NCI-H146 (cell line): ENCODE results near the gene PROK1.
A peak's percentile ranks its signal among the peaks of the same experiment; 100 is the strongest.
"Not testable (repeated sequence)": the region's sequence is repeated elsewhere in the genome, so short reads cannot be mapped to it uniquely, and the experiment has no call there.

Experiments used
- DNase-seq: peaks from one replicate; lab custom pipeline; 2025; lab: John Stamatoyannopoulos, UW

The PROK1 gene

DNA sequence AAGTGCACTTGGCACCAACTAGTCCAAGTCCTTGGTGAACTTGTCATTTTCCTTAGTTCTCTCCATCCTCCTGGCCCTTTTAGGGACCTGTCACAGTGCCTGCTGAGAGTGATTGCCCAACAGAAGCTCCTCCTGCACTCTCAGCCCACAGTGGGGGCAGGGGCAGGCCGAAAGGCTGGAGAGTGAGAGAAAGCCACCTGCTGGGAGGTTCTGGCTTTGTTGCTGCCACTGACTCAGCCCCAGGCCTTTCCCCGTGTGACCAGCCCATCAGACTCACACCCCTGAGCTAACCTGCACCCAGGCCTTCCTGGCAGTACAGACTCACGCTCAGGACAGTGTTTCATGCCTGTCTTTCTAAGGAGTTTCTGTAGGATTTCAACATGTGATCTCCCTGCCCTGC is 17.1 kb upstream of the PROK1 start:
- peak; percentile 46 for DNase-seq

DNA sequence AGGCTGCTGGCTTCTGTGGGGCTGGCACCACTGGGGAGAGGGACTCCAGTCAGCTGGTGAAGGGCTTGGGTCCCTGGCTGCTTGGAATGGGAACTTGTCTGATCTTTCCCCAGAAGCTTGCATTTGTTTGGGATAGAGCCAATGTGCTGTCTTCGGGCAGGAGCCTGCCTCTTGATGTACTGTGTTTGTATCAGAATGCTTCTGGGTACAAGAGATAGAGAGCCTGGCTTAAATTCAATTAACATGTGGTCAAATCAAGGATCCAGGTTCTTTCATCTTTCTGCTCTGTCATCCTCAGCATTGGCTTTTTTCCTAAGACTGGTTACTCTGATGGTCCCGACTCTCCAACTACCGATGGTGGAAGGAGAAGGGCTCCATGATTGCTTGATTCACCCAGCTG is 16.0 kb upstream of the PROK1 start:
- DNase-seq = no peak

DNA sequence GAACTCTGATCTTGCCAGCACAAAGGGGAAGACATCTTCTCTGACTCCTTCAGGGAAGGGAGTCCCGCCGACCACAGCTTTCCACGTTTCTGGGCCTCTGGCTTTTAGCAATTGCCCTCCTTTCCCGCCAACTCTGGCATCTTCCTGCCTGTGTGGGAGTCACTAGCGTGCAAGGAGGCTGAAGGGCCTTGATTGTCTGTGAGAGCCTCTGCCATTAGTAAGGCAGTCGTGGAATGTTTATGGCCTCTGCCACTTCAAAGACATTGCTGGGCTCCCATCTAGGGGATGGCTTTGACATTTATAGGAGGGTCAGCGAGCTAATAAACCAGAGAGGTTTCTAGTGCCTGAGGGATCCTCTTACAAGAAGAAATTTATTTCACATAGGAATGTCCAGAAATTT is 14.3 kb upstream of the PROK1 start:
- no peak for DNase-seq

DNA sequence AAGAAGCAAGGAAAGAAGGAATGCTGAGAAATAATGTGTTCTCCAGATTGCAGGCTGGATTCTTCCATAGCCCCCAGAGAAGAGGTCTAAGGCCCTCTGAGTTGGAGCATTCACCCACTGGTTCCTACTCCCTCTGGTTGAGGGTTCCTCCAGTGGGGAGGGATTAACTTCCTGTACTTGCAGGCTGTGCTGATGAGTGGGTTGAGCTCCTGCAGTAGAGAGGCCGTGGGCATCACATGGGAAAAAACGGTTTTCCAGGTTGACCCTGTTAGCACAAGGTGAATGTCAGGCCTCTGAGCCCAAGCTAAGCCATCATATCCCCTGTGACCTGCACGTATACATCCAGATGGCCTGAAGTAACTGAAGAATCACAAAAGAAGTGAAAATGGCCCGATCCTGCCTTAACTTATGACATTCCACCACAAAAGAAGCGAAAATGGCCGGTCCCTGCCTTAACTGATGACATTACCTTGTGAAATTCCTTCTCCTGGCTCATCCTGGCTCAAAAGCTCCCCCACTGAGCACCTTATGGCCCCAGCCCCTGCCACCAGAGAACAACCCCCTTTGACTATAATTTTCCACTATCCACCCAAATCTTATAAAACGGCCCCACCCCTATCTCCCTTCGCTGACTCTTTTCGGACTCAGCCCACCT is 13.2 kb upstream of the PROK1 start:
- not testable (repeated sequence) for DNase-seq

DNA sequence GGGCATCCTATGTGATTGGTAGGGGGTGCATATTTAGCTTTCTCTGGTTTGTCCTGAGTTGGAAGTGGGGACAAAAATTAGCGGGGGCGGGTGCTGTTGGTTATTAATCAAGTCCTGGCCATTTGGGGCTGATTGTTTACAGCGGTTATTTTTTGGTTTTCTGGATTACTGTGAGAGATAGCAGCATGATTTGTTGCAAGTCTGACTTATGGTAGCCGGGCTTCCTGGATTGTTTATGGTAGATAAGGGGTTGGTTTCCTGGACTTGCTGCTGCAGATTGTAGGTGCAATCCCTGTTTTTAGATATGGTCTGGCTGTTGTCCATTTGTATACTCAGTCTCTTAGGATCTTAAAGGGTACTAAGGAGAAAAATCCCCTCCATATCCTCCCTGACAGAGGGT is 12.1 kb upstream of the PROK1 start:
- DNase-seq = no peak

DNA sequence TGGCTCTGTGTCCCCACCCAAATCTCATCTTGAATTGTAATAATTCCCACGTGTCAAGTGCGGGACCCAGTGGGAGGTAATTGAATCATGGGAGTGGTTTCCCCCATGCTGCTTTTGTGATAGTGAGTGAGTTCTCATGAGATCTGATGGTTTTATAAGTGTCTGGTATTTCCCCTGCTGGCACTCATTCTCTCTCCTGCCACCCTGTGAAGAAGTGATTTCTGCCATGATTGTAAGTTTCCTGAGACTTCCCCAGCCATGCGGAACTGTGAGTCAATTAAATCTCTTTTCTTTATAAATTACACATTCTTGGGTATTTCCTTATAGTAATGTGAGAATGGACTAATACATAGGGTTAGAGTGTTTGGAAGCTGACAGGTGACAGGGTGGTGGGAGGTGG is 11.1 kb upstream of the PROK1 start:
- DNase-seq = not testable (repeated sequence)

DNA sequence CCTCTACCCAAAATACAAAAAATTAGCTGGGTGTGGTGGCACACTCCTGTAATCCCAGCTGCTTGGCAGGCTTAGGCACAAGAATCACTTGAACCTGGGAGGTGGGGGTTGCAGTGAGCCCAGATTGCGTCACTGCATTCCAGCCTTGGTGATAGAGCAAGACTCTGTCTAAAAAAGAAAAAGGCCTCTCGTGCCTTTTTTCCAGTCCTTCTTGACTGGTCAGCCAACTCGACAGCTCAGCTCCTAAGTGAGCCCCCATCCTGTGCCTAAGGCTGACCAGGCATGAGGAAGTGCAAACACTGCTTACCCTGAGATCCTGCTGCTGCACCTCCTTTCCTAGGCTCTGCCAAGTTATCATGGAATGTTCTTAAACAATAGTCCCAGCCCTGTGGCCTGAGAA is 10.1 kb upstream of the PROK1 start:
- no peak for DNase-seq

DNA sequence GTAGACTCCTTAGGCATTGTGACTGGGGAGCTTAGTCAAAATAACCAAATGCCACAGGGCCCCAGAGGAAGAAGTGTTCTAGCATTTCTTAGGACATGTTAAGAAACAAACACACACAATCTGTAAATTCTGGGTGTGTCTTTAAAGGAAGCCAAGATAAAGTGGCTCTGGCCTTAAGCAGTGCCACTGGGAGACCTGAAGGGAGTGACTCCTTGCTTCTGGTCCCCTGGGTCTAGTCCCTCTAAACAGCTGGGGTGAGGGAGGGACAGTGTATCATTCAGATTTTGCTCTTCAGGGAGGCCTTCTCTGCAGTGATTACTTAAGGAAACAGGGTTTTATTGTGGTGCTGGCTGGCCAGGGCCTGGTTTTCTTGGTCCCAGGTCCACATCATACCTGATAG is 9.1 kb upstream of the PROK1 start:
- DNase-seq = no peak

DNA sequence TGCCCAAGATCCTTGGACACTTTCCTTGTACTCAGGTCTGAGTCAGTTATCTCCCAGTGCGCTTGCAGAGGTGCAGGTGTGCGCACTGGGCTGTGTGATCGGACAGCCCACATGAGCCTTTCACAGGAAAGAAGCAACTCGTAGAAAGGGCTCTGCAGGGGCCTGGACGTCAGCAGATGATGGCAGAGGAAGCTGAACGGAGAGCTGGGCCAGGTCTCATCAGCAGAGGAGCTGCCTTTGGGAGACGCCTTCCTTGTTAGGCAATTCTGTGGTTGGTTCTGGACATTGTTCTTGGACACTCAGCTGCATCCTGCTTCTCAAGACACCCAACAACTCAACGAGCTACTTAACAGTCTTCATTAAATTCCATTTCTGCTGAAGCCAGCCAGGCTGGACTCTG is 7.5 kb upstream of the PROK1 start:
- no peak for DNase-seq

DNA sequence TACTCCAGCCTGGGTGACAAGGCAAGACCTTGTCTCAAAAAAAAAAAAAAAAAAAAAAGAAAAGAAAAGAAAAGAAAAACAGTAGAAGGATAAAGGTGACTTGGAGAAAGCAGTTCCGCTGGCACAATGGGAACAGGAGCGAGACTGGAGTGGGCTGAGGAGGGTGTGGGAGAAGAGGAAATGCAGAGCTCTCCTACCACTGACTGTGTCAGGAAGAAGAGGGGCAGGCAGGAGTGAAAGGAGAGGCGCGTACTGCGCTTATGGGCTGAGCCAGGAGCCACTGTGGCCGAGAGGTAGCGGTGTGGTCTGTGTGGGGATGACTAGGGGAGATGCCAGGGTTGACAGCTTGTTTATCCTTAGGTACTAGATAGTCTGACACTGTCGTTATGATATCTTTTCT is 6.4 kb upstream of the PROK1 start:
- no peak for DNase-seq

DNA sequence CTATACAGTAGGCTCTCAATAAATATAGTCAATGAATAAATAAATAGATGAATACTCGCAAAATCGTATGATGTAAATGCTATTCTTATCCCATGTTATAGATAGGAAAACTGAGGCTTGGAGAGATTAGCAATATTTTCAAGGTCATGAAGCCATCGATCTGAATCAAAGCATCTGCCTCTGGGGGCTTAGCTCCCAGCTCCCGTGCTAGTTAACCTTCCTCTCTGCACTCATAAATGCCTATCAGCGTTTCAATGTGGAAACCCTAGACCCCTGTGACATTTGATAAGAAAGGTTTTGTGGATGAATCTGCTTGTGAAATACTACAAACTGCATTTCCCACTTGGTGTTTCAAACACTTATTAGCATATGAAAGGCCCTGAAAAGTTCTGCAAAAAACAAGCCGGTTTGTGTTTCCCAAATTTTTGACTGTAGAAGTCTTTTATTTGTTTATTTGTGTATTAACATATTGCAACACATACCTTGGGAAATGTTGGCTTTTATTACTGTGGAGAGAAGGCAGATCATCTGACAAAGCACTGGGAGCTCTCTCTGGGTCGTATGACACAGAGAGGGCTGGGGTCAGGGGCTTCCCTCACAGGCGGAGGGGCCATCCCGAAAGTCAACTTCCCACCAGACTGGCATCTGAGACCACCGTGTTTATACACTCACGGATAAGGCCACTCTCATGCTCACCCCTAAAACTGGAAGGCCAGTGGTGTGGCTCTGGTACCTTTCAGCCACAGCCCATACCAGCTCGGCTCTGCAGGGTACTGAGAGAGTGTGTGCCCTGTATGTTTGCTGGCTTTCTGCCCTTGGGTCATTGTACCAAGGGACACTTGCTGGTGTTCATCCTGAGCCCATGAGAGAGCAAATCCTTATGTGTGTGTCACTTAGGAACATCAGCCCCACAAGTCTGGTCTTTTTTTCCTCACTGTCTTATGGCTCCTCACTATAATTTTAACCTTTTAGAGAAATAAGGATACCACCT is 993 bp upstream of the PROK1 start:
- DNase-seq = no peak

DNA sequence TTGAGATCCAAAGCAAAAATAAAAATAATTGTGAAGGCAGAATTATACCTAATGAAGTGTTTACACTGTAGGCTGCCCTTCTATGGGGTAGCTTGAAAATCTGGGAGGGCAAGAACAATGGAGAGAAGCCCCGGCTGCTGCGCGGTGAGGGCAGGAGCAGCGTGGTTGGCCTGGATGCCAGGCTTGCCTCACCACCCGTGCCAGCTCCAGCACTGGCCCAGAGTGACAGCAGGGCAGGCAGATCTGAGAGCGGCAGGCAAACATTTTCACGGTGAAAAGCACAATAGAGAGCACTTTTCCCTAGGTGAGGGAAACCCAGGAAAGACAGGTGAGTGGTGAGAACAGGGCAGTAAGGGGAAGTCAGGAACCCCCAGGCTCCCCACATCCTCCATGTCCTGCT is 1.4 kb downstream of the PROK1 start:
- DNase-seq = no peak

DNA sequence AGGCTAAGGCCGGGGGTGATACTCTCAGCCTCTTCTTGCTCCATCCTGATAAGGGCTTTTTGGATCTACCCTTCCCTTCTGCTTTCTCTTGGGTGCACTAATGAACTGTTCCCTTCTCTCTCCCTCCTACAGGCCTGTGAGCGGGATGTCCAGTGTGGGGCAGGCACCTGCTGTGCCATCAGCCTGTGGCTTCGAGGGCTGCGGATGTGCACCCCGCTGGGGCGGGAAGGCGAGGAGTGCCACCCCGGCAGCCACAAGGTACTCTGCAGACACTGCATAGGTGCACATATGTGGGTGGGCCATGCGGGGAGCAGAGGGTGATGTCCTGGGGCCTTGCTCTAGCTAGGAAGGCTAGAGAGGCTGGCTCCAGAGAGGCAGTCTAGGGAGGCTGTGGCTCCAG is 2.9 kb downstream of the PROK1 start:
- no peak for DNase-seq

DNA sequence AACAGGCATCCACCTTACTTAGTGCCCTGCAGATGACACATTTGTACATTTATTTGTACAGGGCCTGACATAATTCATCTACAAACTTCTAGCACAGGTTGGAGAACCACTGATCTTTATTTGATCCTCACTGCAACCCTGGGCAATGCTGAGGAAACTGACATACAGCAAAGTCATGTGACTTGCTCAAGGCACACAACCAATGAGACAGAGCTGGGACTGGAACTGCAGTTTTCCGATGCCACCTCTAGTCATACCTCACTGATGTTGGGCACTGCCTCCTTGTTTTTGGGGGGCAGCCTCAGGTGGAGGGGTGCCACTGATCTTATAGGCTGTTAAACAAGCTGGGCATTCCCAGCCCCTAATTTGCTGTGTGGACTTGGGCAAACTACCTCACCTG is 3.4 kb downstream of the PROK1 start:
- DNase-seq = no peak

DNA sequence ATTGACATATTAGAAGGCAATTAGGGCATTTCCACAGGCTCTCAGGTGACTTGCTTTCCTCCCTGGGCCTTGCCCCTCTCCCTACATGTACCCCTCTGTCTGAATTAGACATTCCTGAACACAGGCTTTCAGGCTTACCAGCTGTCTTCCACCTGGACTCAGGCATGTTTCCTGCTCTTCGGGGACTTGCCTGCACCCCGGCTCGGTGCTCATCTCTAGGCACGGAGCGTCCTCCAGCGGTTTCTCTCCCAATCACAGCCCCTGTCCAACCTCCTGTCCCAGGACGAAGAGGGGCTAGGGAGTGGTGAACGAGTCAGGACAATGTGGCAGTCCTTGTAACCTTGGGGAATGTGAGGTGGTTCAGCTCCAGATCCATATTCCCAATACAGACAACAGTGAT is 4.2 kb downstream of the PROK1 start:
- no peak for DNase-seq

DNA sequence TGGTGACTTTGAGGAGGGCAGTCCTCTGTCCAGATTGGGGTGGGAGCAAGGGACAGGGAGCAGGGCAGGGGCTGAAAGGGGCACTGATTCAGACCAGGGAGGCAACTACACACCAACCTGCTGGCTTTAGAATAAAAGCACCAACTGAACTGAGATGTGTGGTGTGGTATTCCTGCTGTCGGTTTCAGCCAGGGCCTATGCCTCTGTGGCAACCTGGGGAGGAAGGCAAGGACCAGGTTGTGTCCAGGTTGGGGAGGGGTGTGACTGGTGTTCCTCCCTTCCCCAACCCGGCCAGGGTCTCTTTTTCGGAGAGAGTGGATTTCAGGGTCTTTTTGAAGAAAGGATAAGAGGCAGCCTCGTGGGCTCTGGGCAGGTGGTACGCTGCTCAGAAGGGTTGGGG is 6.3 kb downstream of the PROK1 start:
- no peak for DNase-seq

DNA sequence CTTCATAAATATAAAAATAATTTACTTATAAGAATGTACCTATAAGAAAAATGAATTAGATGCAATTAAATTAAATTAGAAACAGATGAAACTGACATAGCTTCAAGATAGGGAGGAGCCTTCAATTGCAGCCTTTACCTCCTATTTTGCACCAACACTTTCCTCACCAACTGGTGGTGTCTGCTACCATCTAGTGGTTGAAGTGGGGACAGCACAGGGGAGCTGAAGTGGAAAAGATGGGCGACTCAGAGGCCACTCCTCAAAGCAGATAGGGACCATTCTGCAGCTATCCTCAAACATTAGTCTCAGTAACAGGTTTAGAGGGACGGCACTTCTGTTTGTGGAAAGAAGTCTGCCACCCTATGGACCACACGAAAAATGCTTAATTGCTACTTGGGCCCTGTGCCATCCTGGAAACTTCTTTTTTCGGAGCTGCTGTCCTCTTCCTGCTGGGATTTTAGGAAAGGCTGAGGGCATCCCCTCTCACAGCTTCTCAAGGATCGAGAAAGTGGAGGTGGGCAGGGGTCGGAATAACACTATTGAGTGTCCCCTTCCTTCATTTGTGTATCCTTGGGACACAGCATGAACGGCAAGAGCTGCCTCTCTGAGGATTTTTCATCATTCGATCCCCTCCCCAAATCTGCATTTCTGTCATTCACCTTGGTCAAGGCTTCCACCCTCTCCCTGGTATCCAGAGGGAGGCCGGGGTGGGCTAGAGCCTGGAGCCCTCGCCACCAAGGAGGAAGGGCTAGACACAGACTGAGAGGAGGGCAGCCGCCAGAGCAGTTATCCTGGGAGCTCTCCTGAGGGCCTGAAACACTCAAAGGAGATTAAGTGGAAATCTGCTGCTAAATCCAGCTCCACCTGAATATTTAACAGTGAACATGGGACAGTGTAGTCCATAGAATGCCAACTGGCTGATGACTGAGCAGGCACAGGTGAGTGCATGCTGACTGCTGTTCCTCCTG is 9.6 kb downstream of the PROK1 start:
- peak; percentile 63 for DNase-seq

DNA sequence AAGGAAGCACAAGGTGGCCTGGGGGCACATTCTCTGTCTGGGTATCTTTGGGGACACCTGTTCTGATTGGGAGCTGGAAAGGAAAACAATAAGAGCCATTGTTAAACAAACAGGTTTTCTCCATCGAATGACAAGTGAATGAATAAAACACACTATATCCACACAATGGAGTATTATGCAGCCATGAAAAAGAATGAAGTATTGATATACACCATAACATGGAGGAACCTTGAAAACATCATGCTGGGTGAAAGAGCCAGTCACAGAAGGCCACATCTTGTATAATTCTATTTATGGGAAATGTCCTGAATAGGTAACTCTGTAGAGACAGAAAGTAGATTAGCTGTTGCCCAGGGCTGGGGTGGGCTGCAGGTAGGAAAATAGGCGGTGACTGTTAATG is 11.1 kb downstream of the PROK1 start:
- no peak for DNase-seq

DNA sequence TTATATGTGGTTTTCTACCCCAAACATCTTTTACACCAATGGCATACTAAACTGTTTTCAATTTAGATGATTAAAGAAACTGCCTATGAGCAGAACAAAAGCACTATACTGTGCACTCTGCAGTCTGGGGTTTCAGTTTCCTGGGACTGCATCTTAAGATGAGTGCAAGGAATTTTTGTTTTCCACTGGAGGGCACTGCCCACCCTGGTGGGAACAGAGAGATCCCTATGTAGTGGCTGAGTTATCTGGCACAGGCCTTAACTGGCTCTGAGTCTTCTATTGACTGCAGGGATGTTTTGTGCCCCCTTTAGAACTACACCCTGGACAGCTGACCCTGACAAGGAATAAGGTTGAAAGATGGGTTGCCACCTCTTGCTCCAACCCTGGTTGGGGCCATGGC is 12.0 kb downstream of the PROK1 start:
- no peak for DNase-seq

DNA sequence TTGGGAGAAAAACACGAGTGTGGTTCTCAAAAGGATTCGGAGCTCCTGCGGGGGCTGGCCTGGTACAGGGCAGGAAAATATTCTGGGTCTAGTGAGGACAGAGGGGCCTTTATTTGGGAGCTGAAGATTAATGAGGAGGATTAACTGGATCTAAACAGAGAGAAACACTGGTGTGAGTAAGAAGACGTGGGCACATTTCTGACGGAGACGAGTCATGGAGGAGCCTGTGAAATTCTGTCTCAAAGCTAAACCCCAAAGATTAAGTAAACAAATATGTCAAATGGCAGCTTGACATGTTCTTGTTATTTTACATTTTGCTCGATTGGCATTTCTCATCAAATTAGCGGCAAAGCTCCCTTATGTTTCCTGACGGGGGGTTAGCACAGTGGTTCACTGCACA is 12.8 kb downstream of the PROK1 start:
- DNase-seq = no peak

DNA sequence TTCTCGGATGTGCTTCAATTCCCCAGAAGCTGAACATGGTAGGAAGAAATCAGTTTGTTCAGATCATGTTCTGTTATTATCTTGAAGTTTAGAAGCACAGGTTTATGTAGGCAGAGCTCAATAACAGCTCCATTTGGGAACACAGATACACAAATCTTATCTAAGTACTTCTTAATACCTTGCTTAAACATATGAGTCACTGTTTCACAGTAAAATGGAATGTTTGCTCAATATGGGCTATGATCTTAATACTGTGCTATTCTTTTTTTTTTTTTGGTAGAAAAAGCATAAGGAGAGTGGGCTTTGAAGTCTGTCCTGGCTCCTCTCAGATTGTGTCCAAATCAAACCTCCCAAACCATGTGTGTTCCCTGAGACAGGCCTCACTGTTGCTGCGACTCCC is 13.4 kb downstream of the PROK1 start:
- no peak for DNase-seq

DNA sequence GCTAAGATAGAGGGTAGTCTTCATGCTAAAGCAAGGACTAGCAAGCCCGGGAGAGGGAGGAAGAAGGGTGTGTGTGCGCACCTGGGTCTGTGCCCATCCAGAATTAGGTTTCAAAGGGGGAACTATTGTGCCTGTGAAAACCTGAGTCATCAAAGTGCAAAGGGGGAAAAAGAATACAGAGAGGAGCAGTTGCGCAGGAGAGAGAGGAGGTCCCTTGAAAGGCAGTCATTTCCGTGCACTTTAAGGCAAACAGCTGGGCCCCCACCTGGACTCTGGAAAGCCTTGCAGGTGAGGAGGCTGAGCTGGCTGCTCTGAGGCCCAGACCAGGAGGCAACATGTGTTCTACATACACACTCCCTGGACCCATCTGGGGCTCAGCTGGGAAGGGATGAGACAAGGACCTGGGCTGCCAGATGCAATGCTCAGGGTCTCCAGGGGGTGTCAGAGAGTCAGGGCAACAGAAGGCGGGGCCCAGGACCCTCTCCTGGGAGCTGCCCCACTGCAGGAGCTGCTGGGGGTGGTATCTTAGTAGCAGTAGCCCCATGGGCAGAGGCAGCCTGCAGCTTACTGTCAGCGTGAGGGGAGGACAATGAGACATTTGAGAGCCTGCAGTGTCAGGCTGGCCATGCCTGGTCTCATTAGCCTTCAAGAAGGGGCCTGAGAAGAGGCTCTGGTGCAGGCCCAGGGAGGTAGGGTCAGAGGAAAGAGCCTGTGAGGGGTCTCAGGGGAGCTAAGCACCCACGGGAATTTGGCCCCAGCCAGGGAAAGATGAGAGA is 14.3 kb downstream of the PROK1 start:
- DNase-seq = peak; percentile 24
